SU-DHL-6 (cell line): ENCODE data around the gene ITGA11.

ENCODE experiments used
- H2AFZ ChIP-seq: fragments of 200-600 bp; sonication (generic); 2 replicates; pipeline ENCODE4 v1.6.1; 2014; ENCODE audit warnings: low read depth, mild to moderate bottlenecking, moderate library complexity, mixed read lengths, antibody characterized with exemption, low read length; ENCODE audit not compliant: severe bottlenecking
- H3F3A ChIP-seq: fragments of 200-600 bp; shearing (Covaris generic); 2 replicates; pipeline ENCODE4 v1.6.0; 2016; ENCODE audit warnings: antibody characterized with exemption, mild to moderate bottlenecking; ENCODE audit not compliant: insufficient read depth
- H3K27ac ChIP-seq: fragments of 200-600 bp; sonication (generic); 2 replicates; pipeline ENCODE4 v1.5.1; 2016; ENCODE audit warnings: low read depth, mild to moderate bottlenecking, low read length, moderate library complexity, mixed read lengths
- H3K27me3 ChIP-seq: fragments of 200-600 bp; sonication (generic), shearing (Covaris generic); 2 replicates; pipeline ENCODE4 v1.6.0; 2014; ENCODE audit warnings: mild to moderate bottlenecking, low read length
- H3K36me3 ChIP-seq: fragments of 200-600 bp; sonication (generic); 2 replicates; pipeline ENCODE4 v1.6.1; 2014; ENCODE audit warnings: mild to moderate bottlenecking, low read length, mixed read lengths
- H3K4me2 ChIP-seq: fragments of 300-600, 200-600 bp; shearing (Covaris generic), sonication (generic); 2 replicates; pipeline ENCODE4 v1.6.0; 2014; ENCODE audit warnings: low read length, low read depth, mild to moderate bottlenecking; ENCODE audit not compliant: poor library complexity, severe bottlenecking
- H3K4me3 ChIP-seq: fragments of 200-600 bp; sonication (generic); 2 replicates; pipeline ENCODE4 v1.5.1; 2014; ENCODE audit warnings: antibody characterized with exemption, low read length, mild to moderate bottlenecking, mixed read lengths; ENCODE audit not compliant: insufficient read depth, poor library complexity, severe bottlenecking
- H3K79me2 ChIP-seq: fragments of 200-600 bp; sonication (generic); 2 replicates; pipeline ENCODE4 v1.6.1; 2014; ENCODE audit warnings: mild to moderate bottlenecking, low read length, moderate library complexity; ENCODE audit not compliant: insufficient read depth
- H3K9ac ChIP-seq: fragments of 200-600 bp; sonication (generic); 2 replicates; pipeline ENCODE4 v1.7.0; 2014; ENCODE audit warnings: mild to moderate bottlenecking, low read length
- H3K9me2 ChIP-seq: fragments of 200-600 bp; sonication (generic); replicated peaks from 2 replicates; pipeline ENCODE4 v1.6.1; 2014; ENCODE audit warnings: low read length; ENCODE audit not compliant: insufficient read depth
- H3K9me3 ChIP-seq: fragments of 200-600 bp; sonication (generic); 2 replicates; pipeline ENCODE4 v1.6.1; 2014; ENCODE audit warnings: low read length, mixed read lengths; ENCODE audit not compliant: insufficient read depth
- H4K20me1 ChIP-seq: fragments of 200-600 bp; sonication (generic); 2 replicates; pipeline ENCODE4 v1.6.1; 2014; ENCODE audit warnings: low read depth, mild to moderate bottlenecking, antibody characterized with exemption, low read length, moderate library complexity, mixed read lengths
- CTCF ChIP-seq: fragments of 200-600 bp; sonication (generic); IDR thresholded peaks from one replicate; pipeline ENCODE4 v1.5.1; 2017; ENCODE audit warnings: antibody characterized with exemption, mild to moderate bottlenecking, low read length, moderate library complexity; ENCODE audit not compliant: insufficient read depth, poor library complexity, severe bottlenecking
- EZH2phosphoT487 ChIP-seq: fragments of 200-600 bp; sonication (generic), shearing (Covaris generic); conservative IDR thresholded peaks from 2 replicates; pipeline ENCODE4 v1.6.1; 2018; ENCODE audit warnings: mild to moderate bottlenecking, antibody characterized with exemption, low read length, moderate library complexity, mixed read lengths

The ITGA11 gene

GRCh38 chr15:68319997-68320396 is 112.0 kb downstream of the ITGA11 start:
- Histone ChIP-seq H3K9me2 (no peaks in the 10 kb centered on the region), H3K27ac (no peak overlapping the region), H3K9me3 (no peaks in the 10 kb centered on the region), H2AFZ (no peak overlapping the region), H4K20me1 (no peaks in the 10 kb centered on the region), H3F3A (no peaks in the 10 kb centered on the region), H3K36me3 (no peaks in the 10 kb centered on the region), H3K4me2 (no peak overlapping the region), H3K9ac (no peak overlapping the region), H3K79me2 (no peaks in the 10 kb centered on the region), H3K27me3 (no peaks in the 10 kb centered on the region), H3K4me3 (no peak overlapping the region)
- TF ChIP-seq CTCF: no peak
- TF ChIP-seq EZH2phosphoT487: no peak

- Histone ChIP-seq H3K4me2 (no peak overlapping the region), H3K36me3 (no peaks in the 10 kb centered on the region), H3K9me3 (no peaks in the 10 kb centered on the region), H3K4me3 (no peak overlapping the region), H3F3A (no peaks in the 10 kb centered on the region), H3K27me3 (no peaks in the 10 kb centered on the region), H3K9ac (no peak overlapping the region), H4K20me1 (no peaks in the 10 kb centered on the region), H3K9me2 (no peaks in the 10 kb centered on the region), H2AFZ (no peak overlapping the region), H3K79me2 (no peaks in the 10 kb centered on the region), H3K27ac (no peak overlapping the region)
- TF ChIP-seq EZH2phosphoT487: no peak
- no peak for TF ChIP-seq CTCF
Observed at GRCh38 chr15:68318931-68319909, 112.7 kb downstream of the ITGA11 start.

- Histone ChIP-seq H3K9me3 (no peaks in the 10 kb centered on the region), H3K27ac (no peak overlapping the region), H4K20me1 (no peaks in the 10 kb centered on the region), H3K4me3 (no peak overlapping the region), H3F3A (no peaks in the 10 kb centered on the region), H2AFZ (no peak overlapping the region), H3K9me2 (no peaks in the 10 kb centered on the region), H3K4me2 (no peak overlapping the region), H3K9ac (no peak overlapping the region), H3K79me2 (no peaks in the 10 kb centered on the region), H3K27me3 (no peaks in the 10 kb centered on the region), H3K36me3 (no peaks in the 10 kb centered on the region)
- TF ChIP-seq EZH2phosphoT487 (no peak), CTCF (no peak)
Observed at GRCh38 chr15:68318008-68318835, 113.7 kb downstream of the ITGA11 start.
